Brain microvascular endothelial cell (primary cell): Measurements from ENCODE around the gene U2SURP.
A peak's percentile ranks its signal among the peaks of the same experiment; 100 is the strongest.
"Not testable (repeated sequence)": the region's sequence is repeated elsewhere in the genome, so short reads cannot be mapped to it uniquely, and the experiment has no call there.

Experiments
- DNase-seq: peaks from one replicate; pipeline ENCODE4 v3.0.0-alpha.2; 2020
- H3K27ac ChIP-seq: fragments of 250-450 bp; sonication (Bioruptor Pico); 2 replicates; pipeline ENCODE4 v1.5.1; 2020; ENCODE audit warnings: mild to moderate bottlenecking, moderate library complexity
- H3K27me3 ChIP-seq: fragments of 250-450 bp; sonication (Bioruptor Pico); replicated peaks from 2 replicates; pipeline ENCODE4 v1.5.1; 2020; ENCODE audit warnings: mild to moderate bottlenecking
- H3K36me3 ChIP-seq: fragments of 250-450 bp; sonication (Bioruptor Pico); replicated peaks from 2 replicates; pipeline ENCODE4 v1.5.1; 2020; ENCODE audit warnings: mild to moderate bottlenecking
- H3K4me3 ChIP-seq: 2 replicates; pipeline ENCODE4 v1.5.1; 2011; ENCODE audit warnings: low read depth, mild to moderate bottlenecking, control low read depth, low read length, moderate library complexity
- in situ Hi-C: cut with HindIII; loops from 2 replicates; pipeline ENCODE4 v1.10.0; 2017; ENCODE audit warnings: low sequenced_read_pairs, low pct_ligation_motif_present
- TF ChIP-seq, protein P1 (sequence below): IDR thresholded peaks from 2 replicates; pipeline ENCODE4 v1.5.1; 2011; ENCODE audit warnings: low read depth, mild to moderate bottlenecking, moderate library complexity, low read length, control low read depth, inconsistent platforms; ENCODE audit errors: missing control alignments

The U2SURP gene

DNA sequence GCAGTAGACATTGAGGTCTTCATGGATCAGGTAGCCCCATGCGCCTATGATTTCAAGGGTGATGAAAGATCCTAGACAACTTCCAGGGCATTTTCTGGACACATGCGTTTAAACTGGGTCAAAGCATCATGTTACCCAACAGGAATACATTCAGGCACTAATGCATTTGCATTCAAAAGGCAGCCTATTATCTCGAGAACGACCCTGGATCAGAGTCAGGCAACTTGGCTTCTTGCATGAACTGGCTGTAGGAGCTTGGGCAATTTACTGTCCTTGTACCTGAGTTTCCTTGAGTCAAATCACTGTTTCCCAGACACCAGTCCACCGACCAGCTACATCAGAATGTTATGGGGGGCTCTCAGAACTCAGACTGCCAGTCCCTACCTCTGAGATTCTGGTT is 66.7 kb downstream of the U2SURP start:
- TF ChIP-seq, protein P1, sequence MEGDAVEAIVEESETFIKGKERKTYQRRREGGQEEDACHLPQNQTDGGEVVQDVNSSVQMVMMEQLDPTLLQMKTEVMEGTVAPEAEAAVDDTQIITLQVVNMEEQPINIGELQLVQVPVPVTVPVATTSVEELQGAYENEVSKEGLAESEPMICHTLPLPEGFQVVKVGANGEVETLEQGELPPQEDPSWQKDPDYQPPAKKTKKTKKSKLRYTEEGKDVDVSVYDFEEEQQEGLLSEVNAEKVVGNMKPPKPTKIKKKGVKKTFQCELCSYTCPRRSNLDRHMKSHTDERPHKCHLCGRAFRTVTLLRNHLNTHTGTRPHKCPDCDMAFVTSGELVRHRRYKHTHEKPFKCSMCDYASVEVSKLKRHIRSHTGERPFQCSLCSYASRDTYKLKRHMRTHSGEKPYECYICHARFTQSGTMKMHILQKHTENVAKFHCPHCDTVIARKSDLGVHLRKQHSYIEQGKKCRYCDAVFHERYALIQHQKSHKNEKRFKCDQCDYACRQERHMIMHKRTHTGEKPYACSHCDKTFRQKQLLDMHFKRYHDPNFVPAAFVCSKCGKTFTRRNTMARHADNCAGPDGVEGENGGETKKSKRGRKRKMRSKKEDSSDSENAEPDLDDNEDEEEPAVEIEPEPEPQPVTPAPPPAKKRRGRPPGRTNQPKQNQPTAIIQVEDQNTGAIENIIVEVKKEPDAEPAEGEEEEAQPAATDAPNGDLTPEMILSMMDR = no peak
- DNase-seq = no peak
- in situ Hi-C loops = no loop called here
- Histone ChIP-seq H3K36me3 (no peaks in the 10 kb centered on the region), H3K27me3 (no peaks in the 10 kb centered on the region), H3K27ac (no peak overlapping the region), H3K4me3 (no peak overlapping the region)

DNA sequence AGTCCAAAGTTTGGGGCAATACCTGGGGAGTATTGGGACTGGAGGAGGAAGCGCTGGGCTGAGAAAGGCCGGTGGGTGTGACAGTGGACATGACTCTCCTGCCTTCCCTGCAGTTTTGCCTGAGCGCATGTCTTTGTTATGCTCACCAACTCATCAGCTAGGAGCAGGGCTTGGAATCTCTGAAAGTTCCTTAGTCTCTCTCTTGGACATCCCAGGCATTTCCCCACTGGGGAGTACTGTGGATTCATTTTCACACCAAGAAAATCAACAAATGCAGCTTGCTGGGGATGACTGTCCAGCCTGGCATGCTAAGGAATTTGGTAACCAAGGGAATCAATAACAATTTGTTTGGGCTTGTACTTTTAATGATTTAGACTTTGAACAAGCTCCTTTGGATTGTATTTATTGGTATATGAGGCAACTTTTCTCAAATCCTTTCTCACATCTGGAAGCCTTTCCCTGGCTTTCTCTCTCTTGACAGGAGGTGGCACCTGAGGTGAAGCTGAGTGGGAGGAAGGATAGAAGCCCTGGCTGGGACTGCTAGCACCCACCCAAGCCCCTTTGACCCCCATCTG is 69.7 kb downstream of the U2SURP start:
- Histone ChIP-seq H3K4me3 (no peak overlapping the region), H3K27ac (peak overlapping the region; percentile 6), H3K27me3 (no peaks in the 10 kb centered on the region), H3K36me3 (no peaks in the 10 kb centered on the region)
- TF ChIP-seq, protein P1 = no peak
- DNase-seq = peak; percentile 88
- in situ Hi-C loops = no loop called here

GRCh38 chr3:143071776-143072175 is 70.4 kb downstream of the U2SURP start:
- Histone ChIP-seq H3K27me3 (no peaks in the 10 kb centered on the region), H3K4me3 (no peak overlapping the region), H3K27ac (no peak overlapping the region), H3K36me3 (no peaks in the 10 kb centered on the region)
- TF ChIP-seq, protein P1 = no peak
- in situ Hi-C loops = no loop called here
- no peak for DNase-seq

GRCh38 chr3:143072298-143073020 is 71.1 kb downstream of the U2SURP start:
- H3K36me3 ChIP-seq, H3K27ac ChIP-seq, DNase-seq, in situ Hi-C loops, H3K4me3 ChIP-seq, H3K27me3 ChIP-seq: not testable (repeated sequence)

- H3K27me3 ChIP-seq, in situ Hi-C loops, H3K36me3 ChIP-seq, H3K4me3 ChIP-seq, H3K27ac ChIP-seq, DNase-seq: not testable (repeated sequence)
Observed at GRCh38 chr3:143073541-143073940, 72.2 kb downstream of the U2SURP start.

- H3K36me3 ChIP-seq, H3K27ac ChIP-seq, H3K4me3 ChIP-seq, DNase-seq, in situ Hi-C loops, H3K27me3 ChIP-seq: not testable (repeated sequence)
Observed at GRCh38 chr3:143073983-143074382, 72.6 kb downstream of the U2SURP start.

DNA sequence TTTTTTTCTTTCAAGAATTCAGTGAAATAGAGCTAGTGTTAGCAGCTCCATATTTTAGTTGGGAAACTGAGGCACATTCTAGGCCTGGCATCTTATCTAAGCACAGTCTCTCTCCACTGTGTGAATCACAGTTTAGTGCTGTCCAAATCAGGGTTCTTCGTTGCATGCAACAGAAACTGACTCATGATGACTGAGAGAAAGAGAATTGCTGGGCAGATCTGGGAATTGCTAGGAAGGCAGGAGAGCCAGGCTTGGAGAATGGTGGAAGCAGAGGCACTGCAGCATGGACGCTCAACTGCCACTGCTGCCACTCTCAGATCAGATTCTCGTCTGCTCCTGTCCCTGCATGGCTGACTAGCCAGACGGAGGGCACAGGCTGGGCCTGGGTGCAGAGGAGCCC is 77.5 kb downstream of the U2SURP start:
- peak; percentile 65 for DNase-seq
- H3K27ac ChIP-seq = no peak overlapping the region

More for the DNA sequence above, 77.5 kb downstream of the U2SURP start:
- Histone ChIP-seq H3K27me3 (no peaks in the 10 kb centered on the region), H3K4me3 (no peak overlapping the region), H3K36me3 (no peaks in the 10 kb centered on the region)
- in situ Hi-C loops = no loop called here
- TF ChIP-seq, protein P1 = no peak
